HG02943 (cell line): ENCODE results near the gene MME.
"Not testable (repeated sequence)": the region's sequence is repeated elsewhere in the genome, so short reads cannot be mapped to it uniquely, and the experiment has no call there.

Experiments
- ATAC-seq: cut with Tn5 transposase; IDR thresholded peaks from one replicate; pipeline ENCODE4 v1.9.1; 2021; ENCODE audit warnings: mild to moderate bottlenecking, low read depth, moderate library complexity; ENCODE audit not compliant: unreplicated experiment

MME gene

GRCh38 chr3:155083313-155083905 is 3.3 kb downstream of the MME start:
- ATAC-seq, result no peak

GRCh38 chr3:155084567-155084966 is 4.4 kb downstream of the MME start:
- ATAC-seq, result no peak

DNA sequence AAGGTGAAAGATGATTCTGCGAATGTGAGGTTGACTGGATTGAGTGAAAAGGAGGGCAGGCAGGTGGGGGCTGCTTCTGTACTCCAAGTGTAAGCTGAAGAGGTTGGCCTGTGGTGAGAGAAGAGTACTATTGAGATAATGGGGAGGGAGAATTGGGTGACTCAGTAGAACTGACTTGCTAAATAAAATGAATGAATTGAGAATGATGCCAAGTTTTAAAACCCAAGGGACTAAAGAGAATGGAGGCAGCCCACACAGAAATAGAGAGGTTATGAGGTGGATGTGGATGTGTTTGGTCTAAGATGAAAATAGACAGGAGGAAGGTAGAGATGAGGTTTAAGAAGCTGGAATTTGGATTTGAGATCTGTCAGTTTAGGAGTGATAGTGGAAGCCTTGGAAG is 5.9 kb downstream of the MME start:
- ATAC-seq, result no peak

- ATAC-seq, result no peak
Observed at GRCh38 chr3:155088706-155089345, 8.7 kb downstream of the MME start.

DNA sequence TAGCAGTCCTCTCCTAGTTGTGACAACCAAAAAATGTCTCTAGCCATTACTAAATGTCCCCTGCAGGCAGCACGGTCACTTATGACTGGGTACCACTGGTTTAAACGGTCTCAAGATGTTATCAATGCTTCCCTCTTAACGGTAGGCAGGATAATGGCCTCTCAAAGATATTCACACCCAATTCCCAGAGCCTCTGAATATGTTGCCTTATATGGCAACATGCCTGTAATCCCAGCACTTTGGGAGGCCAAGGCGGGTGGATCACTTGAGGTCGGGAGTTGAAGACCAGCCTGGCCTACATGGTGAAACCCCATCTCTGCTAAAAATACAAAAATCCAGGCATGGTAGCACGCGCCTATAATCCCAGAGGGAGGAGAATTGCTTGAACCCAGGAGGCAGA is 9.4 kb downstream of the MME start:
- no peak for ATAC-seq

- ATAC-seq, result no peak
Observed at GRCh38 chr3:155093261-155093660, 13.1 kb downstream of the MME start.

DNA sequence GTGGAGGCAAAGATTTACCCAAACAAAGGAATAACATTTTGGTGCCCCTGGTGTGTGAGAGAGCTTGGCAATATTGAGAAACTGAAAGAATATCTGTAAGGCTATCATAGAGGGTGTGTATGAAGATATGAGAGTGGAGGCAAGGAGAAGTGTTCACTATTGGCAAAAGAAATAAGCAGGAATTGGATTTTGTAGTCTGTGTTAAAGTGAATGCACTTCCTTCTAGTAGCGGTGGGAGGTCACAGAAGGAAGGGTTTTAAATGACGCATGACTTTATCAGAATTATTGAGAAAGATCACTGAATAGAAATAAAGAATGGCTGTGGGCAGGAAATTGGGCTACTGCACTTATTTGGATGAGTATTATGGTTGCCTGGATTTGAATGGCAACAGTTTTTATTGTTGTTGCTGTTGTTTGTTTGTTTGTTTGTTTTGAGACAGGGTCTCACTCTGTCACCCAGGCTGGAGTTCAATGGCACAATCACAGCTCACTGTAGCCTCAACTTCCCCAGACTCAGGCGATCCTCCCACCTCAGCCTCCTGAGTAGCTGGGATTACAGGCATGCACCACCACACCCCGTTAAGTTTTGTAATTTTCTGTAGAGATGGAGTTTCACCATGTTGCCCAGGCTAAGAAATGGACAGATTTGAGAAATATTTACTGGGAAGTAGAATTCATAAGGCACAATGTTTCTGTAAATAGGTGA is 16.3 kb downstream of the MME start:
- ATAC-seq, result no peak

- ATAC-seq, result no peak
Observed at GRCh38 chr3:155097009-155097349, 16.9 kb downstream of the MME start.

GRCh38 chr3:155101398-155101797 is 21.3 kb downstream of the MME start:
- ATAC-seq, result no peak

DNA sequence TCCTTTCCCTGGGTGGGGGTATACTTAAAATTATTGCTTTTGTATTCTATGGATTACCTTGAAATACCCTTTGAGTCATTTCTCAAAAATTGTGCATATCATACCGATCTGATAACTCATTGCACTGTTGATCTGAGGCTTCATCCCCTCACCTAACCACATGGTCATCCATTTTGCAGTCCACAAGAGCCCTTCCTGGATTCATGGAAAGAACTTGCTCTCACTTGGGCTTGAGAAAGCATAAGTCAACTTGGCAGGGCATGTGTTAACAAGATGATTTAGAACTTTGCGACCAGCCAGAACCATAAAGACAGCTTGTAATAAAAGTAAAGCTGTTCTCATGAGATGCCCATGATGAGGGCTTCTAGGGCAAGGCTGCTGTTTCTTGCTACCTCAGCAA is 22.2 kb downstream of the MME start:
- no peak for ATAC-seq

GRCh38 chr3:155103686-155104085 is 23.6 kb downstream of the MME start:
- no peak for ATAC-seq

DNA sequence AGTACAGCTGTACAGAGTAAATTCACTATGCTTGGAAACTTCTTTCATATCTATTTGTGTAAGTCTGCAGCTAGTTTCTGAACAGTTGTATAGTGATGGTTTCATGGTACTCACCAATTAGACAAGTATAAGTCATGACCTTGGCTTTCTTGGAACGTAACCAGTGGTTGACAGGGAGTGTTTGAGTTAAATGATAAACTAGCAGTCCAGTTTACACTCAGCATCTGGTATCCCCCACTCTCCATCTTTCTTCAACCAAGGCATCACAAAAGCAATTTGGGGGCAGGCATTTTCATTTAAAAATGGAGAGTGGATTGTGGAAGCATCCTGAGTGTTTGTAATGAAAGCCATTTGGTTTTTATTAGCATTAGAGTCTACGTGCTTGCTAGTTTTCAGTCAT is 26.0 kb downstream of the MME start:
- ATAC-seq, result no peak

DNA sequence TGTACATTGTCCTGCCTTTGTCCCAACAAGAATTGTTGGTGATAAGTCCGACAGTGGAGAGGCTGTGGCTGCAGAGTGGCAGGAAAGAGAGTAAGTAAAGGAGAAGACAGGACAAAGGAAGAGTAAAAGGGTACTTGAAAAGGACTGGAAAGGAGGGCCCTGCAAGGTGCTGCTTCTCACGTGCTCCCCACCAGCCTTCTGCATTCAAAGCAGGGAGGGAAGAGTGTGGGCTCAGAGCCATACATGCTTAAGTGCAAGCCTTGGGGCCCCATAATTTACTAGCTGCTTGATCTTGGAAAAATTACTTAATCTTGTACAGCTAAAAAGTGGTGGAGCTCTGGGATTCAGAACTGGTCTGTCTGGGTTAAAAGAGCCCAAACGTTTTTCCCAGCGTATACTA is 29.9 kb downstream of the MME start:
- no peak for ATAC-seq

GRCh38 chr3:155110996-155111901 is 31.1 kb downstream of the MME start:
- no peak for ATAC-seq

DNA sequence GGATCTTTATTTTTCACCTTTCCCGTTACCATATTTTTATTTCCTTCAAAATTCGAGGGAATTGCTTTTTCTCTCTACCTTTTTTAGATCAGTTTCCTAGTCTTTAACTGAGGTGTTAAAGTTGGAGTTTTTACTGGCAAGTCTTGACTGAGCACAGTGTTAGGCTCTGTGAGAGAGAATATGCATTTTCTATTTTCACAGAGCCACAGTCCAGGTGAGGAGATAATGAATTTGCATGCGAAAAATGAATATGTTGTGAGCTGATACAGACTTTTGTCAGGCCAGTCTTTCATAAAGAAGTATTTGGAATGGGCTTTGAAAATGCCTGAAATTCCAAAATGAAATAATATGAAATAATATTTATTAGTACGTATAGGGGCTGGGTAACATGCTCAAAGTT is 31.9 kb downstream of the MME start:
- no peak for ATAC-seq

DNA sequence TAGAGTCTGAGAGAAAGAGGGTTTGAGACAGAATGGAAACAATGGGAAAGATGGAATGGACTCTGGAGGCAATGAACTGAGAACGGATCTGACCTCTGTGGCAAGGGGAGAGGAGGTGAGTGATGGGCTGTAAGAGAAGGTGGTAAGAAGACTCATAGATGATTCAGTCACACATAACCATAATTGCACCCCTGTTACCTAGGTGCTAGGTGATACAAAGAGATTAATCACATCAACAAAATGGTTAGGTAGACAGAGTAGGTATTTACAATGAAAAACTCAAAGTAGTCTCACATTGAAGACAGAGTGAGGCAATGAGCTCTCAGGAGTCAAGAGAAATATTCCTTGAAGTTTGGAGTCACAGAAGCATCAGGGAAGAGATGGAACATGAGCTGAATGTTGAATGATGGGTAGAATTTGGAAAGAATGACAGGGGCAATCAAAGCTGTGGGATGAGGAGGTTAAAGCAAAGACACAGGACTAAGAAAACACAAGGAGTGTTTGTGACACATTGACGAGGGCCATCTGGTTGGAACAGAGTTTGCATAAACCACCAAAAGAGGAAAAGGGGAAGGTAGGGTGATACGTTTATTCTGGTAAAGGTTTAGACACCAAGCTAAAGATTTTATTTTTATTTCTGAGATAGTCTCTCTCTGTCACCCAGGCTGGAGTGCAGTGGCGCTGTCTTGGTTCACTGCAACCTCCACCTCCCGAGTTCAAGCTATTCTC is 32.7 kb downstream of the MME start:
- no peak for ATAC-seq

DNA sequence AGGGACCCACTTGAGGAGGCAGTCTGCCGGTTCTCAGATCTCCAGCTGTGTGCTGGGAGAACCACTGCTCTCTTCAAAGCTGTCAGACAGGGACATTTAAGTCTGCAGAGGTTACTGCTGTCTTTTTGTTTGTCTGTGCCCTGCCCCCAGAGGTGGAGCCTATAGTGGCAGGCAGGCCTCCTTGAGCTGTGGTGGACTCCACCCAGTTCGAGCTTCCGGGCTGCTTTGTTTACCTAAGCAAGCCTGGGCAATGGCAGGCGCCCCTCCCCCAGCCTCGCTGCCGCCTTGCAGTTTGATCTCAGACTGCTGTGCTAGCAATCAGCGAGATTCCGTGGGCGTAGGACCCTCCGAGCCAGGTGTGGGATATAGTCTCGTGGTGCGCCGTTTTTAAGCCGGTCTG is 44.6 kb downstream of the MME start:
- ATAC-seq, result not testable (repeated sequence)

DNA sequence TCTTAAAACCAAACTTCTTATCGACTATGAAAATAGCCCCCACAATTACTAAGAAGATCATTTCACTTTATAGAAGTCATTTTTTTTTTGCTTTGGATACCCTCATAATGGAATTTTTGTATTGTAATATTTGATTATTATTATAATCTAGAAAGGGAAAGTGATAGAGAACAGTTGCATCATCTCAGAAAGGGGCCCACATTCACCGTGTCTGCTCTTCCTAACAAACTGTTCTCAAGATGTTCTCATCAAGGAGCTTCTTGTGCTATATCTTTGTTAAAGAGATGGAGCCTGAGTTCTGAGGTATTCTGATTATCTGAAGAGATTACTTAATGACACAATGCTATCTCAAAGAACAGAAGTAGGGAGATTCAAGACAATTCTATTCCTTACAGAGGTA is 49.3 kb downstream of the MME start:
- ATAC-seq, result no peak

GRCh38 chr3:155130001-155130400 is 49.9 kb downstream of the MME start:
- no peak for ATAC-seq

DNA sequence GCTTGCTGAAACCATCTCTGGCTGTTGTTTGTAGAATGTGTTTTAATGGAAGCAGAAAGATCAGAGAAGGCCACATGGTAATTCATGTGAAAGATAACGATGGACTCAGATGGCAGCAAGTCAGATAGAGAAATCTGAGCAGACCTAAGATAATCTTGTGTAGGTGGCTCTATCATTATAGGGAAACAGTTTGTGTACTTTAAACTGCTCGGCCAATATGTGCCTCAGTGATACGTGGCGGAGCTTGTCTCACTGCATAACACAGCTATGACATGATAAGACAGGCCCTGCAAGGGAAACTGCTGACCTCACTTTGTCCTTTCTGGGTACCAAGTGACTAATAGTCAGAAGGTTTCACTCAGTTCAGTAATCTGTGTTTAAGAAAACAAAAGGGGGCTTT is 51.0 kb downstream of the MME start:
- no peak for ATAC-seq

- ATAC-seq, result not testable (repeated sequence)
Observed at GRCh38 chr3:155134311-155134710, 54.2 kb downstream of the MME start.
